Measurements from ENCODE around the gene CDH15. TPM values are rescaled to one million over a fixed set of nuclear protein-coding genes. Genes with fewer than 3 reads are reported as not detected.

CDH15 gene
- total and polyA plus RNA-seq, 9 of the 15 experiments (the other 6 are each of a cell fraction or from before 2014, with no cell fraction given), result 0.07 to 0.18 TPM; not detected in 7

DNA sequence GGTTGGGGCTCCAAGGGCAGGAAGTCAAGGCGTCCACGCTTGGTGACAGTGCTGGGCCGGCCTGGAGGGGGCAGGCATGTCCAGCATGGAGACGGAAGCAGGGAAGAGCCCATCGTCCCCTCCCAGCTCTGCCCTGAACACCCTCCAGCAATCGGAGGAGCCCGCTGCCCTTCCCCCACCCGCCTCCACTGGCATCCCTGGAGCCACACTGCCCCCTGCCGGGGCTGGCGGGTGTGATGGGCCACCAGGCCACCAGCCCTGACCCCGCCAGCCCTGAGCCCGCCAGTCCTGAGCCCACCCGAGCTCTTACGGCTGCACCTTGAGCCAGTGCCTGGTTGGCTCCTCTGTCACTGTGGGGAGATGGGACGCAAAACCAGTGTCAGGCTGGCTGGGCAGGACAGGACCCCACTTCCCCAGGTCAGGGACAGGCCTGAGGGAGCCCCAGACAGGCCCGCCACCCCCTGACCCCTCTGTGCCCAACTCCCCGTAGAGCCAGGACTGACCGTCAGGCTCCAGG lies 4.1 kb upstream of the CDH15 start (continued):
- TF ChIP-seq, protein P1, sequence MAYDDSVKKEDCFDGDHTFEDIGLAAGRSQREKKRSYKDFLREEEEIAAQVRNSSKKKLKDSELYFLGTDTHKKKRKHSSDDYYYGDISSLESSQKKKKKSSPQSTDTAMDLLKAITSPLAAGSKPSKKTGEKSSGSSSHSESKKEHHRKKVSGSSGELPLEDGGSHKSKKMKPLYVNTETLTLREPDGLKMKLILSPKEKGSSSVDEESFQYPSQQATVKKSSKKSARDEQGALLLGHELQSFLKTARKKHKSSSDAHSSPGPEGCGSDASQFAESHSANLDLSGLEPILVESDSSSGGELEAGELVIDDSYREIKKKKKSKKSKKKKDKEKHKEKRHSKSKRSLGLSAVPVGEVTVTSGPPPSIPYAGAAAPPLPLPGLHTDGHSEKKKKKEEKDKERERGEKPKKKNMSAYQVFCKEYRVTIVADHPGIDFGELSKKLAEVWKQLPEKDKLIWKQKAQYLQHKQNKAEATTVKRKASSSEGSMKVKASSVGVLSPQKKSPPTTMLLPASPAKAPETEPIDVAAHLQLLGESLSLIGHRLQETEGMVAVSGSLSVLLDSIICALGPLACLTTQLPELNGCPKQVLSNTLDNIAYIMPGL (CRISPR knock-in tag; IDR thresholded peaks at IDR 0.05), result no peak
- TF ChIP-seq MTA2 (IDR thresholded peaks at IDR 0.05; ENCODE audit: low read depth), result no peak
- TF ChIP-seq CHD1 (IDR thresholded peaks at IDR 0.05; ENCODE audit: low read length), result no peak
- TF ChIP-seq ZFX (CRISPR knock-in tag; IDR thresholded peaks at IDR 0.05), result 0 out of 2 replicates have a peak, but pooled peaks have one; percentile 13
- no peak for TF ChIP-seq NCOA1 (IDR thresholded peaks at IDR 0.05; ENCODE audit: low read depth)
- TF ChIP-seq RBM15 (IDR thresholded peaks at IDR 0.05; ENCODE audit: insufficient read depth, low read length), result no peak
- TF ChIP-seq, protein P2, sequence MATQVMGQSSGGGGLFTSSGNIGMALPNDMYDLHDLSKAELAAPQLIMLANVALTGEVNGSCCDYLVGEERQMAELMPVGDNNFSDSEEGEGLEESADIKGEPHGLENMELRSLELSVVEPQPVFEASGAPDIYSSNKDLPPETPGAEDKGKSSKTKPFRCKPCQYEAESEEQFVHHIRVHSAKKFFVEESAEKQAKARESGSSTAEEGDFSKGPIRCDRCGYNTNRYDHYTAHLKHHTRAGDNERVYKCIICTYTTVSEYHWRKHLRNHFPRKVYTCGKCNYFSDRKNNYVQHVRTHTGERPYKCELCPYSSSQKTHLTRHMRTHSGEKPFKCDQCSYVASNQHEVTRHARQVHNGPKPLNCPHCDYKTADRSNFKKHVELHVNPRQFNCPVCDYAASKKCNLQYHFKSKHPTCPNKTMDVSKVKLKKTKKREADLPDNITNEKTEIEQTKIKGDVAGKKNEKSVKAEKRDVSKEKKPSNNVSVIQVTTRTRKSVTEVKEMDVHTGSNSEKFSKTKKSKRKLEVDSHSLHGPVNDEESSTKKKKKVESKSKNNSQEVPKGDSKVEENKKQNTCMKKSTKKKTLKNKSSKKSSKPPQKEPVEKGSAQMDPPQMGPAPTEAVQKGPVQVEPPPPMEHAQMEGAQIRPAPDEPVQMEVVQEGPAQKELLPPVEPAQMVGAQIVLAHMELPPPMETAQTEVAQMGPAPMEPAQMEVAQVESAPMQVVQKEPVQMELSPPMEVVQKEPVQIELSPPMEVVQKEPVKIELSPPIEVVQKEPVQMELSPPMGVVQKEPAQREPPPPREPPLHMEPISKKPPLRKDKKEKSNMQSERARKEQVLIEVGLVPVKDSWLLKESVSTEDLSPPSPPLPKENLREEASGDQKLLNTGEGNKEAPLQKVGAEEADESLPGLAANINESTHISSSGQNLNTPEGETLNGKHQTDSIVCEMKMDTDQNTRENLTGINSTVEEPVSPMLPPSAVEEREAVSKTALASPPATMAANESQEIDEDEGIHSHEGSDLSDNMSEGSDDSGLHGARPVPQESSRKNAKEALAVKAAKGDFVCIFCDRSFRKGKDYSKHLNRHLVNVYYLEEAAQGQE (IDR thresholded peaks at IDR 0.05; ENCODE audit: borderline replicate concordance), result peak; percentile 90
- TF ChIP-seq, protein P2 (CRISPR knock-in tag; IDR thresholded peaks at IDR 0.05; ENCODE audit: low read depth), result peak; percentile 50; the same call in 1 of the 2 replicates
- no peak for TF ChIP-seq HSF4 (CRISPR knock-in tag; IDR thresholded peaks at IDR 0.05; ENCODE audit: borderline replicate concordance)
- TF ChIP-seq POLR2A (conservative IDR thresholded peaks at IDR 0.05), result no peak
- TF ChIP-seq, protein P3, sequence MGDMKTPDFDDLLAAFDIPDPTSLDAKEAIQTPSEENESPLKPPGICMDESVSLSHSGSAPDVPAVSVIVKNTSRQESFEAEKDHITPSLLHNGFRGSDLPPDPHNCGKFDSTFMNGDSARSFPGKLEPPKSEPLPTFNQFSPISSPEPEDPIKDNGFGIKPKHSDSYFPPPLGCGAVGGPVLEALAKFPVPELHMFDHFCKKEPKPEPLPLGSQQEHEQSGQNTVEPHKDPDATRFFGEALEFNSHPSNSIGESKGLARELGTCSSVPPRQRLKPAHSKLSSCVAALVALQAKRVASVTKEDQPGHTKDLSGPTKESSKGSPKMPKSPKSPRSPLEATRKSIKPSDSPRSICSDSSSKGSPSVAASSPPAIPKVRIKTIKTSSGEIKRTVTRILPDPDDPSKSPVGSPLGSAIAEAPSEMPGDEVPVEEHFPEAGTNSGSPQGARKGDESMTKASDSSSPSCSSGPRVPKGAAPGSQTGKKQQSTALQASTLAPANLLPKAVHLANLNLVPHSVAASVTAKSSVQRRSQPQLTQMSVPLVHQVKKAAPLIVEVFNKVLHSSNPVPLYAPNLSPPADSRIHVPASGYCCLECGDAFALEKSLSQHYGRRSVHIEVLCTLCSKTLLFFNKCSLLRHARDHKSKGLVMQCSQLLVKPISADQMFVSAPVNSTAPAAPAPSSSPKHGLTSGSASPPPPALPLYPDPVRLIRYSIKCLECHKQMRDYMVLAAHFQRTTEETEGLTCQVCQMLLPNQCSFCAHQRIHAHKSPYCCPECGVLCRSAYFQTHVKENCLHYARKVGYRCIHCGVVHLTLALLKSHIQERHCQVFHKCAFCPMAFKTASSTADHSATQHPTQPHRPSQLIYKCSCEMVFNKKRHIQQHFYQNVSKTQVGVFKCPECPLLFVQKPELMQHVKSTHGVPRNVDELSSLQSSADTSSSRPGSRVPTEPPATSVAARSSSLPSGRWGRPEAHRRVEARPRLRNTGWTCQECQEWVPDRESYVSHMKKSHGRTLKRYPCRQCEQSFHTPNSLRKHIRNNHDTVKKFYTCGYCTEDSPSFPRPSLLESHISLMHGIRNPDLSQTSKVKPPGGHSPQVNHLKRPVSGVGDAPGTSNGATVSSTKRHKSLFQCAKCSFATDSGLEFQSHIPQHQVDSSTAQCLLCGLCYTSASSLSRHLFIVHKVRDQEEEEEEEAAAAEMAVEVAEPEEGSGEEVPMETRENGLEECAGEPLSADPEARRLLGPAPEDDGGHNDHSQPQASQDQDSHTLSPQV (IDR thresholded peaks at IDR 0.05), result no peak
- no peak for TF ChIP-seq CBX8 (IDR thresholded peaks at IDR 0.05; ENCODE audit: borderline replicate concordance, extremely low read depth, low read depth, low read length, poor library complexity, severe bottlenecking)
- no peak; the same call in 1 of the 2 replicates for TF ChIP-seq JUN (IDR thresholded peaks at IDR 0.05; ENCODE audit: borderline replicate concordance, low read depth, low read length)
- TF ChIP-seq JUN (CRISPR knock-in tag; IDR thresholded peaks at IDR 0.05; ENCODE audit: borderline replicate concordance), result 0 out of 2 replicates have a peak, but pooled peaks have one; percentile 70
- TF ChIP-seq MAFF (IDR thresholded peaks at IDR 0.05; ENCODE audit: low read length), result no peak

All from K562 (cell line).